ENCODE results near the gene ATP13A4. TPM values are rescaled to one million over a fixed set of nuclear protein-coding genes. Genes with fewer than 3 reads are reported as not detected.
A peak's percentile ranks its signal among the peaks of the same experiment; 100 is the strongest.

Gene ATP13A4
- total and polyA plus RNA-seq, 2 of the 8 experiments (the other 6 are each of a cell fraction or from before 2014, with no cell fraction given): 0.12 TPM; not detected in 1

DNA sequence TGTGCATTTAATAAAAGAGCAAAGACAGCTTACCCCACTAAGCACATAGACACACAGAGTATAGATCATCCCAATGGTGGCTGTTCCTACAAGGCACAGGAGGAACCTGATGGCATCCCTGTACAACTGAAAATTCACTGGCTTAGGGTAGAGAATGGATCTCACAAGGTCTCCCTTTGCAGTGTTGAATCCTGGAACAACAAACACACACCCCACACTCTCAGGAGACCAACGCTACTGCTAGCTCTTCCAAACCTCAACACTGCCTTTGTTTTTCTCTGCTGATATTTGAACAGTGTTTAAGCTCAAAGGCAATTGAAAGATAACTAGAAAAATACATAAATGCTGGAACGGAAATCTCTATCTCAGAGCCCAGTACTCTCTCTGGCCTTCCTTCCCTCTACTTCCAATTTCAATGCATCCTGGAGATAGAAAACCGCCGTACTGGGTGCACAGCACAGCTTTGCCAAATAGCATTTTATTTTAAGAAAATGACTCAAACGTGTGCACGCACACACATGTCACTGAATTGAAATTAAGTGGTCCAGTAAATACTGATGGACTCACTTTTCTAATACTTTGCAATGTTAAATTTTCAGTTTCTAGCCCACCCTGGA is 88.6 kb downstream of the ATP13A4 start:
- WGBS, 2 experiments (ENCODE audit: extremely low coverage in 1 of 2, insufficient coverage in 1 of 2, insufficient read length in 1 of 2, insufficient replicate concordance in 2 of 2, low coverage in 1 of 2, low lambda C conversion rate in 2 of 2, missing lambda C conversion rate in 1 of 2): 86% methylated on average over 6 of the region's 6 CpGs; no CpG with 5 or more reads in 1 of the 2 experiments
- TF ChIP-seq POLR2A (IDR thresholded peaks at IDR 0.05; ENCODE audit: control extremely low read depth in 1 of 2, low read depth in 2 of 2, low read length in 2 of 2) (no peak), GTF2F1 (IDR thresholded peaks at IDR 0.05; ENCODE audit: borderline replicate concordance, low read depth, low read length) (no peak), SRF (IDR thresholded peaks at IDR 0.05; ENCODE audit: low read depth, low read length) (no peak), KDM1A (IDR thresholded peaks at IDR 0.05; ENCODE audit: borderline replicate concordance, low read length) (no peak), EP300 (IDR thresholded peaks at IDR 0.05; ENCODE audit: borderline replicate concordance in 1 of 2, low read depth in 2 of 2, low read length in 2 of 2) (no peak)
- TF ChIP-seq, protein P1, sequence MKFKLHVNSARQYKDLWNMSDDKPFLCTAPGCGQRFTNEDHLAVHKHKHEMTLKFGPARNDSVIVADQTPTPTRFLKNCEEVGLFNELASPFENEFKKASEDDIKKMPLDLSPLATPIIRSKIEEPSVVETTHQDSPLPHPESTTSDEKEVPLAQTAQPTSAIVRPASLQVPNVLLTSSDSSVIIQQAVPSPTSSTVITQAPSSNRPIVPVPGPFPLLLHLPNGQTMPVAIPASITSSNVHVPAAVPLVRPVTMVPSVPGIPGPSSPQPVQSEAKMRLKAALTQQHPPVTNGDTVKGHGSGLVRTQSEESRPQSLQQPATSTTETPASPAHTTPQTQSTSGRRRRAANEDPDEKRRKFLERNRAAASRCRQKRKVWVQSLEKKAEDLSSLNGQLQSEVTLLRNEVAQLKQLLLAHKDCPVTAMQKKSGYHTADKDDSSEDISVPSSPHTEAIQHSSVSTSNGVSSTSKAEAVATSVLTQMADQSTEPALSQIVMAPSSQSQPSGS (IDR thresholded peaks at IDR 0.05; ENCODE audit: low read length): no peak

More for the DNA sequence above, 88.6 kb downstream of the ATP13A4 start:
- Histone ChIP-seq H2BK20ac (ENCODE audit: low read length) (no peak overlapping the region), H3K4me3 (ENCODE audit: extremely low read depth in 1 of 4, insufficient read depth in 2 of 4, low read depth in 3 of 4, low read length in 4 of 4) (no peak overlapping the region), H2BK120ac (replicated peaks; ENCODE audit: low read depth, low read length) (no peak overlapping the region), H3K27ac (ENCODE audit: low read depth, low read length) (no peak overlapping the region), H4K20me1 (replicated peaks in 1 of 2; ENCODE audit: control insufficient read depth in 1 of 2, insufficient read depth in 2 of 2, low read length in 2 of 2) (no peaks in the 10 kb centered on the region), H3K23ac (ENCODE audit: insufficient read length) (no peak overlapping the region), H3K27me3 (replicated peaks in 1 of 4; ENCODE audit: control insufficient read depth in 3 of 4, extremely low read depth in 1 of 4, insufficient read depth in 3 of 4, low read length in 3 of 4) (no peaks in the 10 kb centered on the region), H4K5ac (ENCODE audit: insufficient read length, low read depth, low read length) (no peak overlapping the region), H2AK5ac (ENCODE audit: low read depth, low read length) (no peak overlapping the region), H3K79me1 (ENCODE audit: low read depth, low read length) (no peaks in the 10 kb centered on the region), H3K14ac (ENCODE audit: insufficient read length) (no peak overlapping the region), H2BK12ac (ENCODE audit: low read depth, low read length) (no peak overlapping the region), H3K56ac (replicated peaks; ENCODE audit: insufficient read length, low read depth, low read length) (no peak overlapping the region), H2AFZ (ENCODE audit: low read length) (0 out of 2 replicates have a peak overlapping the region, but pooled peaks have one; percentile 60), H3K36me3 (ENCODE audit: control insufficient read depth in 2 of 4, insufficient read depth in 4 of 4, low read length in 3 of 4) (no peaks in the 10 kb centered on the region), H3K18ac (ENCODE audit: extremely low read depth, low read length) (no peak overlapping the region), H3K9ac (replicated peaks in 1 of 4; ENCODE audit: extremely low read depth in 1 of 4, low read depth in 3 of 4, low read length in 3 of 4) (no peak overlapping the region), H4K91ac (replicated peaks; ENCODE audit: insufficient read length, low read length) (no peak overlapping the region), H3K79me2 (ENCODE audit: control insufficient read depth in 1 of 2, insufficient read depth in 2 of 2, low read length in 2 of 2) (no peaks in the 10 kb centered on the region), H3K4me2 (ENCODE audit: insufficient read depth in 1 of 2, low read depth in 2 of 2, low read length in 2 of 2) (no peak overlapping the region), H3K23me2 (ENCODE audit: low read depth, low read length) (no peaks in the 10 kb centered on the region), H3K4ac (replicated peaks; ENCODE audit: insufficient read length, low read depth, low read length) (no peak overlapping the region), H2BK5ac (ENCODE audit: low read depth, low read length) (no peak overlapping the region), H4K8ac (ENCODE audit: extremely low read depth, insufficient read depth, low read length) (no peak overlapping the region), H3K4me1 (replicated peaks in 1 of 4; ENCODE audit: control insufficient read depth in 3 of 4, insufficient read depth in 4 of 4, low read length in 3 of 4) (no peaks in the 10 kb centered on the region; a peak in 1 of 7 replicates), H3K9me3 (ENCODE audit: insufficient read depth in 2 of 2, low read depth in 1 of 2, low read length in 1 of 2) (no peaks in the 10 kb centered on the region), H2BK15ac (ENCODE audit: low read length) (no peak overlapping the region)
- no peak for DNase-seq (ENCODE audit: low read depth in 1 of 2, low spot score in 2 of 2)
- POLR2A ChIA-PET (ENCODE audit: partially characterized antibody): no interaction called here
- no peak for FAIRE-seq
- CTCF ChIA-PET (ENCODE audit: partially characterized antibody): interaction anchor here (0.7 to 3.9 kb wide), 2 partner anchors 105 to 255 kb away, joined by 3 to 16 read pairs; no protein-coding TSS in a partner anchor
